Stimulated activated CD4-positive, alpha-beta T cell treated with anti-CD3 and anti-CD28 coated beads, Interleukin-4, amount 100 ng/mL, for 24 hours (primary cell): ENCODE data around the gene OVCH1.
A peak's percentile ranks its signal among the peaks of the same experiment; 100 is the strongest.
"Not testable (repeated sequence)": the region's sequence is repeated elsewhere in the genome, so short reads cannot be mapped to it uniquely, and the experiment has no call there.

Experiments used
- DNase-seq: peaks from one replicate; pipeline ENCODE4 v3.0.0-alpha.2; 2020

OVCH1 gene

DNA sequence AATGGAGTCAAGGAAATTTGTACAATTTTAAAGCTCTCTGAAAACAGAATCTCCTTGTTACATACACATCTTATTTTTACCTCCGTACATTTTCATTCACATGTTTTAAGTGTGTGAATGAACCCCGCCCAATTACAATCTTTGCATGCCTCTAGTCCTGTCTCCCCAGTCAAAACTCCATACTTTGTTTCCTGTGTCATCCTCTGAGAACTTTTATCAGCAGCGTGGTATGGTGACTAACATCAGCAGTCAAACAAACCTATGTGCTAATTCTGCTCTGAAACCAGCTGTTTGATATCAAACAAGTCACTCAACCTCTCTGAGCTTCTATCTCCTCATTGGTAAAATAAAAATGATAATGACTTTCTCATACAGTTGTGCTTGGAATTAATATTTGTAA is 100.7 kb downstream of the OVCH1 start:
- DNase-seq, result no peak

DNA sequence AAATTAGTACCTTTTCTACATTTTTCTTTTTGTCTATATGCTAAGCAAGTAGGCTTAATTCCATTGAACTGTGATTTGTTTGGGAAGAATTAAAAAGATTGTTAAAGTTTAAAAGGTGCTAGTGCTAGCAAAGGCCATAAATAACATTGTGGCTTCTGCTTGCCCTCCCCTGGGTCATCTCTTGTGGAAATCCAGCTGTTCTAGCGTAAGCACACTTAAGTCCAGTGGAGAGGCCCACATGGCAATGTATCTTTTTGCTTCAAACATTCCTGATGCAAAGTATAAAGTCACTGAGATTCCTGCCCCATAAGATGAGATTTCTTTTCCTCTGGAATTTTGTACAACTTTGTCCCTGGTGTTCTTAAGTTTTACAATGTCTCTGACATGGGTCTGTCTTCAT is 102.1 kb downstream of the OVCH1 start:
- DNase-seq, result no peak

GRCh38 chr12:29390419-29390818 is 107.1 kb downstream of the OVCH1 start:
- peak; percentile 34 for DNase-seq

DNA sequence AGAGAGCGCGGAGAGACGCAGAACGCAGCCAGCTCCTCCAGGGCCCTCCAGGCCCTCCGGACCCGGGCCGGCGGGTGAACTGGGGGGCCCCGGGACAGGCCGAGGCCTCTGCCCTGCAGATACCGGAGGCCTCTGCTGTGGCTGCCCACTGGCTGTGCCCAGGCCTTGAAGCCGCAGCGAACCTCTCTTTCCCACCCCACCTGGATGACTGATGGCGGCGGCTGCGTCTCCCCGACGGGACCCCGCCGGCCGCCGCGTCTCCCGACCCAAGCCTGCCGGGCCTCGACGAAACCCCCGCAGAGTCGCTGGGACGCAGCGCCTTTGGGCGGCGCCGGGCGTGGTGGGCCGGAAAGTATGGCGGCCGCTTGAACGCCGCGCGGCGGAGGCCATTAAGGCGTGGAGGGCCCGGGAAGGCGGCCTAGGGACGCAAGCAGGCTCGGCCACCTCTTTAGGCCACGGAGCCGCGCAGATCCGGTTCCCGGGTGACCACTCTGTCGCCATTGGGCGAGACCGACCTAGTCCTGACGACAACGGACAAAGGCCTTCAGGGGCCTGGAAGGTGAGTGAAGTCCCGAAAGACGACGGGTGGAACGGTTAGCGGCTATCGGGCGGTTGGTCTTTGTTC is 108.1 kb downstream of the OVCH1 start:
- no peak for DNase-seq

- not testable (repeated sequence) for DNase-seq
These were observed 111.3 kb downstream of the OVCH1 start for GRCh38 chr12:29386084-29386680.

GRCh38 chr12:29385194-29385593 is 112.3 kb downstream of the OVCH1 start:
- DNase-seq, result not testable (repeated sequence)

- DNase-seq, result no peak
These were observed 115.2 kb downstream of the OVCH1 start for GRCh38 chr12:29382251-29382650.

DNA sequence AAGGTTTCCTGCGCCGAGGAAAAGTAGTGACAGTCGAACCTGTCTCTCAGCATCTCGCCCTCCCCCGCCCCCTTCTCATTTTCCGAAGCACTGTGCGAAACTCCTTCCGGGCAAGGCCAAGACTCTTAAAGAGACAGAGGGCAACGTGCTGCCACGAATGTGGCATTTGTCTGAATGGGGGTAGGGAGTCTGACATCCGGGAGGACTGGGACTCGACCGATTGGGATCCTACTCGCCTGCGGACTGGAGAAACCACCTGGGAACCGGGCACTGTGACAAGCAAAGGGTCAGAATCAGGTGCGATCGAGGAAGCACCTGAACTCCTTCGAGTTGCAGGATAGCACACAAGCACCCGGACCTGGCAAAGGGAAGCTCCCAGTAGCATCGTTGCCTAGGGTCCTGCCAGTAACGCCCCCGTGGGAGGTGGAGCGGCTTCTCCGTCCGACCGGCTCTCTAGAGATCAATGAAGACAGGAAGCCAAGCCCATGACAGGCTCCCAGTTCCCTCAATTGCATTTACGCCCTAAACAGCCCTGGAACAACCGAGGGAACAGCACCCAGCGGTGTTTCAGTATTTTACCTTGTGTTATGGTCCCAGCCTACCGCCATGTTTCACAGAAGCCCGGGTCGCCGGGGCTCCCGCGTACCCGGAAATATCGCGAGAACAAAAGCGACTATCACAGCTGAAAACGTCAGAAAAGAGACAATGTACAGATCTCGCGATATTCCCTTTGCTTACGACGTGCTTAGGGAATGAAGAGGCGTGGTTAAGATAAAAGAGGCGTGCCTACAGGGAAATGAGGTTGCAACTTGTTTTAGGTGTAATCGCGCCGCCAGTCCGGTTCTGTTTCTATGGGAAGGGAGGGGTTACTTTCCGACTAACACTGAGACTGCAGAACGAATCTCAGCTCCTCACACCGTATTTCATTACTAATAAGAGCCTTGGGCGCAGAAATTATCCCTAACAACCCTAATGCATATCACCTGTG is 116.7 kb downstream of the OVCH1 start, which contains the start of gene ERGIC2:
TSS of gene ERGIC2 (minus strand) at position 637 of the 988 bp plus-strand sequence. CDS start 9,539 bp downstream, outside the sequence.
- DNase-seq, result peak; percentile 92
